Measurements from ENCODE around the gene ABTB2. TPM values are rescaled to one million over a fixed set of nuclear protein-coding genes. Genes with fewer than 3 reads are reported as not detected.
A peak's percentile ranks its signal among the peaks of the same experiment; 100 is the strongest.

The ABTB2 gene
- polyA plus RNA-seq, 1 of the 3 experiments (the other 2 are of a cell fraction) = 7.8 TPM

DNA sequence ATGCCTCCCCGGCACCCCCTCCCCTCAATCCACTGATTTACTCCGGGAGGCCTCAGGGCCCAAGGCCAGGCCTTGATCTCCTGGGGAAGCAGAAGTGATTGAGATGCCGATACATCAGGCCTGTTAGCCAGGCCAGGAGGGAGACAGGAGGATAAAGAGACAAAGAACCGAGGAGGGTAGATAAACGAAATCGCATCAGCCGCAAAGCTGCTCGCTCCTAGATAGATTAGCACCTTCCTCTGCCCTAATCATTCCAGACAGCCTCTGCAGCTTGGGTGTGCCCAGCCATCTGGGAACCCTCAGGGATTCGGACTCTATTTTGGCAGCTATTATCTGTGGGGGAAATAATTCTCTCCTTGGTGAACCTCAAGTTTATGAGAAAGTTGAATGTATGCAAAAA lies 121.2 kb downstream of the ABTB2 start:
- no peak overlapping the region for H3K9ac ChIP-seq
- WGBS (ENCODE audit: low lambda C conversion rate) = 77% methylated on average over 9 of the region's 9 CpGs
- TF ChIP-seq RFX5 (IDR thresholded peaks at IDR 0.05; ENCODE audit: low read length) (no peak), TCF12 (IDR thresholded peaks at IDR 0.05) (peak; percentile 22; the same call in 1 of the 2 replicates), TEAD4 (IDR thresholded peaks at IDR 0.05; ENCODE audit: borderline replicate concordance, insufficient read depth) (no peak), GATA2 (CRISPR knock-in tag; IDR thresholded peaks at IDR 0.05) (peak; percentile 61), RAD21 (IDR thresholded peaks at IDR 0.05; ENCODE audit: low read length) (no peak; the same call in 1 of the 2 replicates), ELF1 (IDR thresholded peaks at IDR 0.05) (no peak), POLR2AphosphoS5 (IDR thresholded peaks at IDR 0.05; ENCODE audit: low read depth, low read length) (no peak), RCOR1 (IDR thresholded peaks at IDR 0.05; ENCODE audit: low read length) (0 out of 2 replicates have a peak, but pooled peaks have one; percentile 39), FOXM1 (IDR thresholded peaks at IDR 0.05; ENCODE audit: low read depth) (no peak), SIN3A (IDR thresholded peaks at IDR 0.05; ENCODE audit: borderline replicate concordance, low read depth, low read length) (no peak), EP300 (IDR thresholded peaks at IDR 0.05; ENCODE audit: borderline replicate concordance in 1 of 2, low read depth in 1 of 2, low read length in 1 of 2) (peak in 1 of 2 experiments; percentile 41; a peak in 1 of 4 replicates), TAF1 (IDR thresholded peaks at IDR 0.05; ENCODE audit: borderline replicate concordance, low read depth, low read length) (no peak), NRF1 (IDR thresholded peaks at IDR 0.05; ENCODE audit: low read depth, low read length) (no peak), FOSL2 (IDR thresholded peaks at IDR 0.05; ENCODE audit: borderline replicate concordance, low read depth) (no peak), YY1 (IDR thresholded peaks at IDR 0.05; ENCODE audit: low read depth) (no peak), EZH2phosphoT487 (IDR thresholded peaks at IDR 0.05; ENCODE audit: borderline replicate concordance, low read depth) (no peak), CHD2 (IDR thresholded peaks at IDR 0.05; ENCODE audit: low read length, partially characterized antibody) (no peak), MXI1 (IDR thresholded peaks at IDR 0.05; ENCODE audit: low read depth, low read length) (no peak)
- TF ChIP-seq, protein P1, sequence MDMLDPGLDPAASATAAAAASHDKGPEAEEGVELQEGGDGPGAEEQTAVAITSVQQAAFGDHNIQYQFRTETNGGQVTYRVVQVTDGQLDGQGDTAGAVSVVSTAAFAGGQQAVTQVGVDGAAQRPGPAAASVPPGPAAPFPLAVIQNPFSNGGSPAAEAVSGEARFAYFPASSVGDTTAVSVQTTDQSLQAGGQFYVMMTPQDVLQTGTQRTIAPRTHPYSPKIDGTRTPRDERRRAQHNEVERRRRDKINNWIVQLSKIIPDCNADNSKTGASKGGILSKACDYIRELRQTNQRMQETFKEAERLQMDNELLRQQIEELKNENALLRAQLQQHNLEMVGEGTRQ (IDR thresholded peaks at IDR 0.05; ENCODE audit: borderline replicate concordance, low read depth, low read length) = no peak
- TF ChIP-seq, protein P2, sequence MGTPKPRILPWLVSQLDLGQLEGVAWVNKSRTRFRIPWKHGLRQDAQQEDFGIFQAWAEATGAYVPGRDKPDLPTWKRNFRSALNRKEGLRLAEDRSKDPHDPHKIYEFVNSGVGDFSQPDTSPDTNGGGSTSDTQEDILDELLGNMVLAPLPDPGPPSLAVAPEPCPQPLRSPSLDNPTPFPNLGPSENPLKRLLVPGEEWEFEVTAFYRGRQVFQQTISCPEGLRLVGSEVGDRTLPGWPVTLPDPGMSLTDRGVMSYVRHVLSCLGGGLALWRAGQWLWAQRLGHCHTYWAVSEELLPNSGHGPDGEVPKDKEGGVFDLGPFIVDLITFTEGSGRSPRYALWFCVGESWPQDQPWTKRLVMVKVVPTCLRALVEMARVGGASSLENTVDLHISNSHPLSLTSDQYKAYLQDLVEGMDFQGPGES (IDR thresholded peaks at IDR 0.05; ENCODE audit: low read depth, low read length) = no peak
- TF ChIP-seq, protein P3, sequence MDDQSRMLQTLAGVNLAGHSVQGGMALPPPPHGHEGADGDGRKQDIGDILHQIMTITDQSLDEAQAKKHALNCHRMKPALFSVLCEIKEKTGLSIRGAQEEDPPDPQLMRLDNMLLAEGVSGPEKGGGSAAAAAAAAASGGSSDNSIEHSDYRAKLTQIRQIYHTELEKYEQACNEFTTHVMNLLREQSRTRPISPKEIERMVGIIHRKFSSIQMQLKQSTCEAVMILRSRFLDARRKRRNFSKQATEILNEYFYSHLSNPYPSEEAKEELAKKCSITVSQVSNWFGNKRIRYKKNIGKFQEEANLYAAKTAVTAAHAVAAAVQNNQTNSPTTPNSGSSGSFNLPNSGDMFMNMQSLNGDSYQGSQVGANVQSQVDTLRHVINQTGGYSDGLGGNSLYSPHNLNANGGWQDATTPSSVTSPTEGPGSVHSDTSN (IDR thresholded peaks at IDR 0.05) = no peak
- TF ChIP-seq, protein P4, sequence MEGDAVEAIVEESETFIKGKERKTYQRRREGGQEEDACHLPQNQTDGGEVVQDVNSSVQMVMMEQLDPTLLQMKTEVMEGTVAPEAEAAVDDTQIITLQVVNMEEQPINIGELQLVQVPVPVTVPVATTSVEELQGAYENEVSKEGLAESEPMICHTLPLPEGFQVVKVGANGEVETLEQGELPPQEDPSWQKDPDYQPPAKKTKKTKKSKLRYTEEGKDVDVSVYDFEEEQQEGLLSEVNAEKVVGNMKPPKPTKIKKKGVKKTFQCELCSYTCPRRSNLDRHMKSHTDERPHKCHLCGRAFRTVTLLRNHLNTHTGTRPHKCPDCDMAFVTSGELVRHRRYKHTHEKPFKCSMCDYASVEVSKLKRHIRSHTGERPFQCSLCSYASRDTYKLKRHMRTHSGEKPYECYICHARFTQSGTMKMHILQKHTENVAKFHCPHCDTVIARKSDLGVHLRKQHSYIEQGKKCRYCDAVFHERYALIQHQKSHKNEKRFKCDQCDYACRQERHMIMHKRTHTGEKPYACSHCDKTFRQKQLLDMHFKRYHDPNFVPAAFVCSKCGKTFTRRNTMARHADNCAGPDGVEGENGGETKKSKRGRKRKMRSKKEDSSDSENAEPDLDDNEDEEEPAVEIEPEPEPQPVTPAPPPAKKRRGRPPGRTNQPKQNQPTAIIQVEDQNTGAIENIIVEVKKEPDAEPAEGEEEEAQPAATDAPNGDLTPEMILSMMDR (IDR thresholded peaks at IDR 0.05) = no peak
- TF ChIP-seq, protein P5, sequence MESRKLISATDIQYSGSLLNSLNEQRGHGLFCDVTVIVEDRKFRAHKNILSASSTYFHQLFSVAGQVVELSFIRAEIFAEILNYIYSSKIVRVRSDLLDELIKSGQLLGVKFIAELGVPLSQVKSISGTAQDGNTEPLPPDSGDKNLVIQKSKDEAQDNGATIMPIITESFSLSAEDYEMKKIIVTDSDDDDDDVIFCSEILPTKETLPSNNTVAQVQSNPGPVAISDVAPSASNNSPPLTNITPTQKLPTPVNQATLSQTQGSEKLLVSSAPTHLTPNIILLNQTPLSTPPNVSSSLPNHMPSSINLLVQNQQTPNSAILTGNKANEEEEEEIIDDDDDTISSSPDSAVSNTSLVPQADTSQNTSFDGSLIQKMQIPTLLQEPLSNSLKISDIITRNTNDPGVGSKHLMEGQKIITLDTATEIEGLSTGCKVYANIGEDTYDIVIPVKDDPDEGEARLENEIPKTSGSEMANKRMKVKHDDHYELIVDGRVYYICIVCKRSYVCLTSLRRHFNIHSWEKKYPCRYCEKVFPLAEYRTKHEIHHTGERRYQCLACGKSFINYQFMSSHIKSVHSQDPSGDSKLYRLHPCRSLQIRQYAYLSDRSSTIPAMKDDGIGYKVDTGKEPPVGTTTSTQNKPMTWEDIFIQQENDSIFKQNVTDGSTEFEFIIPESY (IDR thresholded peaks at IDR 0.05; ENCODE audit: borderline replicate concordance, low read depth) = no peak
- TF ChIP-seq, protein P6, sequence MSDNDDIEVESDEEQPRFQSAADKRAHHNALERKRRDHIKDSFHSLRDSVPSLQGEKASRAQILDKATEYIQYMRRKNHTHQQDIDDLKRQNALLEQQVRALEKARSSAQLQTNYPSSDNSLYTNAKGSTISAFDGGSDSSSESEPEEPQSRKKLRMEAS (IDR thresholded peaks at IDR 0.05; ENCODE audit: low read depth) = no peak
- TF ChIP-seq, protein P7, sequence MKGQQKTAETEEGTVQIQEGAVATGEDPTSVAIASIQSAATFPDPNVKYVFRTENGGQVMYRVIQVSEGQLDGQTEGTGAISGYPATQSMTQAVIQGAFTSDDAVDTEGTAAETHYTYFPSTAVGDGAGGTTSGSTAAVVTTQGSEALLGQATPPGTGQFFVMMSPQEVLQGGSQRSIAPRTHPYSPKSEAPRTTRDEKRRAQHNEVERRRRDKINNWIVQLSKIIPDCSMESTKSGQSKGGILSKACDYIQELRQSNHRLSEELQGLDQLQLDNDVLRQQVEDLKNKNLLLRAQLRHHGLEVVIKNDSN (IDR thresholded peaks at IDR 0.05; ENCODE audit: borderline replicate concordance, low read depth) = no peak

More for the DNA sequence above, 121.2 kb downstream of the ABTB2 start:
- CTCF ChIA-PET = interaction anchor here (0.8 to 2.3 kb wide), 4 partner anchors 16 to 121 kb away, joined by 3 to 11 read pairs (median 5); partner anchors contain the start of gene ABTB2
- H3K79me2 ChIP-seq (ENCODE audit: insufficient read depth) = no peaks in the 10 kb centered on the region
- POLR2A ChIA-PET = no interaction called here
- no peaks in the 10 kb centered on the region for H3F3A ChIP-seq (replicated peaks; ENCODE audit: insufficient read depth)
- DNase-seq = peak; percentile 47
- H2AFZ ChIP-seq (ENCODE audit: low read depth) = no peak overlapping the region
- H3K4me2 ChIP-seq = no peak overlapping the region
- no peaks in the 10 kb centered on the region for H3K9me3 ChIP-seq
- H3K4me3 ChIP-seq (ENCODE audit: low read depth in 2 of 2, low read length in 1 of 2) = no peak overlapping the region
- no peaks in the 10 kb centered on the region for H3K36me3 ChIP-seq (replicated peaks in 1 of 2; ENCODE audit: control insufficient read depth in 1 of 2, insufficient read depth in 2 of 2, low read length in 1 of 2)
- H4K20me1 ChIP-seq (ENCODE audit: insufficient read depth) = no peaks in the 10 kb centered on the region
- no peak overlapping the region for H3K27ac ChIP-seq (ENCODE audit: low read depth in 2 of 2, low read length in 1 of 2)
- no peaks in the 10 kb centered on the region for H3K27me3 ChIP-seq (ENCODE audit: insufficient read depth)
- no peaks in the 10 kb centered on the region for H3K9me2 ChIP-seq
- peaks cover 9 to 13% of the 10 kb centered on the region in 2 experiments; a peak in 2 of 4 replicates for H3K4me1 ChIP-seq (ENCODE audit: control insufficient read depth in 1 of 2, insufficient read depth in 2 of 2, low read depth in 1 of 2, low read length in 1 of 2)

All from SK-N-SH (cell line).